ENCODE results near the gene RASEF.

DNA sequence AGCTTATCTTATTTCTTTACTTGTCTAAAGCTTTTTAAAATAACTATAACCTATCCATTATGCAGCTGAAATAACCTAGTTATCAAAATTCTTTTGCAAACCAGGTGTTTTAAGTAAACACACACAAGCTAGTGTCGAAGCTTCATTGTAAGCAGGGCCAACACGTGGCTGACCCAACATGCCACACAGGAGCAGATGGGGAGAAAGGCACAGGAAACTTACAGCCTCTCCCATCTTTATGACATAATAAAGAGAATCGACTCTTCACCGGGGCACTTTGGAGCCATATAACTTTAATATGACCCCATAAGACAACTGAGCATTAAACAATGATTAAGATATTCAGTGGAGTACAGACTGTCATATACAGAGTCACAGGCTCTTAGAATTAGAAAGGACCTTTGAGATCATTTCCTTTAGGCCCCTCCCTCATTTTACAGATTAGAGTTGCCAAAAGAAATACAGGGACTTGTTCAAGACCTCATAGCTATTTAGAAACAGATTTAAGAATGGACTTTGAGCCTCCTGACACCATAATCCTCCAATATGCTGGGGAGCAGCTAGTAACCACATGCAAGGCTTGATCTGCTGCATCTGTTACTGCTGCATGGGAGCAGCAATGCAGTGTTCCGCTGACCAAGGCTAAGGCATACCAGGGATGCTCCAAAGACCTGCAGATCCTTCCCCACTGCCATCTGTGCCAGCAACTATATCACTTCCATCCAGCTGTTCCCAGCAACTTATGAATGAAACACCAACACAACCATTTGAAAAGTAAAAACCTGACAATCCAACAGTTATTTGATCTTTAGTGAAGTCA, 75.4 kb downstream of the RASEF start:
- no peak for TF ChIP-seq NFIC (IDR thresholded peaks at IDR 0.05)
- TF ChIP-seq EP300 (IDR thresholded peaks at IDR 0.05; ENCODE audit: borderline replicate concordance) = no peak
- TF ChIP-seq CEBPB (IDR thresholded peaks at IDR 0.05) = no peak
- TF ChIP-seq RAD21 (IDR thresholded peaks at IDR 0.05; ENCODE audit: low read depth) = no peak
- TF ChIP-seq, protein P1, sequence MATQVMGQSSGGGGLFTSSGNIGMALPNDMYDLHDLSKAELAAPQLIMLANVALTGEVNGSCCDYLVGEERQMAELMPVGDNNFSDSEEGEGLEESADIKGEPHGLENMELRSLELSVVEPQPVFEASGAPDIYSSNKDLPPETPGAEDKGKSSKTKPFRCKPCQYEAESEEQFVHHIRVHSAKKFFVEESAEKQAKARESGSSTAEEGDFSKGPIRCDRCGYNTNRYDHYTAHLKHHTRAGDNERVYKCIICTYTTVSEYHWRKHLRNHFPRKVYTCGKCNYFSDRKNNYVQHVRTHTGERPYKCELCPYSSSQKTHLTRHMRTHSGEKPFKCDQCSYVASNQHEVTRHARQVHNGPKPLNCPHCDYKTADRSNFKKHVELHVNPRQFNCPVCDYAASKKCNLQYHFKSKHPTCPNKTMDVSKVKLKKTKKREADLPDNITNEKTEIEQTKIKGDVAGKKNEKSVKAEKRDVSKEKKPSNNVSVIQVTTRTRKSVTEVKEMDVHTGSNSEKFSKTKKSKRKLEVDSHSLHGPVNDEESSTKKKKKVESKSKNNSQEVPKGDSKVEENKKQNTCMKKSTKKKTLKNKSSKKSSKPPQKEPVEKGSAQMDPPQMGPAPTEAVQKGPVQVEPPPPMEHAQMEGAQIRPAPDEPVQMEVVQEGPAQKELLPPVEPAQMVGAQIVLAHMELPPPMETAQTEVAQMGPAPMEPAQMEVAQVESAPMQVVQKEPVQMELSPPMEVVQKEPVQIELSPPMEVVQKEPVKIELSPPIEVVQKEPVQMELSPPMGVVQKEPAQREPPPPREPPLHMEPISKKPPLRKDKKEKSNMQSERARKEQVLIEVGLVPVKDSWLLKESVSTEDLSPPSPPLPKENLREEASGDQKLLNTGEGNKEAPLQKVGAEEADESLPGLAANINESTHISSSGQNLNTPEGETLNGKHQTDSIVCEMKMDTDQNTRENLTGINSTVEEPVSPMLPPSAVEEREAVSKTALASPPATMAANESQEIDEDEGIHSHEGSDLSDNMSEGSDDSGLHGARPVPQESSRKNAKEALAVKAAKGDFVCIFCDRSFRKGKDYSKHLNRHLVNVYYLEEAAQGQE (IDR thresholded peaks at IDR 0.05; ENCODE audit: low read depth) = no peak
- no peak for TF ChIP-seq TAF1 (IDR thresholded peaks at IDR 0.05; ENCODE audit: low read depth)
- TF ChIP-seq TCF12 (IDR thresholded peaks at IDR 0.05; ENCODE audit: low read depth) = no peak
- no peak for TF ChIP-seq ZBTB7A (IDR thresholded peaks at IDR 0.05; ENCODE audit: low read depth)
- TF ChIP-seq FOXM1 (IDR thresholded peaks at IDR 0.05; ENCODE audit: borderline replicate concordance, low read depth) = no peak
- TF ChIP-seq, protein P2, sequence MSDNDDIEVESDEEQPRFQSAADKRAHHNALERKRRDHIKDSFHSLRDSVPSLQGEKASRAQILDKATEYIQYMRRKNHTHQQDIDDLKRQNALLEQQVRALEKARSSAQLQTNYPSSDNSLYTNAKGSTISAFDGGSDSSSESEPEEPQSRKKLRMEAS (IDR thresholded peaks at IDR 0.05) = no peak
- TF ChIP-seq CREB1 (IDR thresholded peaks at IDR 0.05; ENCODE audit: low read depth) = no peak
- no peak for TF ChIP-seq EGR1 (IDR thresholded peaks at IDR 0.05)
